ENCODE measurements around the gene GCK. TPM values are rescaled to one million over a fixed set of nuclear protein-coding genes. Genes with fewer than 3 reads are reported as not detected.

Gene GCK
- total and polyA plus RNA-seq, 2 of the 13 experiments (the other 11 are each of a cell fraction or from before 2014, with no cell fraction given), result not detected

DNA sequence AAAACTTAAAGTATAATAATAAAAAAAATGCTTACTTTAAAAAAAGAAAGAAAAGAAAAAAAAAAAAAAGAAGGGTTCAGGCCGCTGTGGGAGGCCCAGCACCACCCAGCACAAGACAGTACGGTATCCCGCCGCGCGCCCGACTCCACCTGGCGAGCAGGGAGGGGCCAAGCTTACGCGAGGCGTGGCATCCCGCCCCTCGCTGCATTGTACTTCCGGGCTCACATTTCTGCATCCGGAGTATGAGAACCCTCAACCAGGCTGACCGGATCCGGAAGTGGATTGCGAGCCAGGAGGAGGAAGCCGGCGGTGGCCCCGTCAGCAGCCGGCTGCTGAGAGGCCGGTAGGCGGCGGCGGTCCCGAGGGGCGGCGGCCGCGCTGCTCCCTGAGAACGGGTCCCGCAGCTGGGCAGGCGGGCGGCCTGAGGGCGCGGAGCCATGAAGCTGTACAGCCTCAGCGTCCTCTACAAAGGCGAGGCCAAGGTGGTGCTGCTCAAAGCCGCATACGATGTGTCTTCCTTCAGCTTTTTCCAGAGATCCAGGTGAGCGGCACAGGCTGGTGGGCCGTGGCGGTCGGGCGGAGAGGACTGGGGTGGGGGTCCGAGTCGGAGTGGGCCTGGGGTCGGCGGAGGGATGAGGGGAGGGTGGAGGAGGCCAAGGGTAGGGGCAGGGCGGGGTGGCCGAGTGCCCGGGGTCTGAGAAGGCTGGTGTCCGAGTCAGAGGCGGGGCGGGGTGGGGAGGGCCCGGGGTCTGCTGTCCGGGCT is 11.6 kb upstream of the GCK start, which contains the start of gene YKT6 (continued):
- TF ChIP-seq EED (CRISPR knock-in tag; IDR thresholded peaks at IDR 0.05), result 0 out of 2 replicates have a peak, but pooled peaks have one; percentile 25
- TF ChIP-seq PCBP1 (IDR thresholded peaks at IDR 0.05; ENCODE audit: borderline replicate concordance, low read depth, low read length), result 0 out of 2 replicates have a peak, but pooled peaks have one; percentile 77
- no peak for TF ChIP-seq ZBTB1 (CRISPR knock-in tag; IDR thresholded peaks at IDR 0.05; ENCODE audit: borderline replicate concordance)
- no peak for TF ChIP-seq KDM1A (CRISPR knock-in tag; IDR thresholded peaks at IDR 0.05)
- no peak for TF ChIP-seq ZNF563 (CRISPR knock-in tag; IDR thresholded peaks at IDR 0.05)
- TF ChIP-seq KLF12 (CRISPR knock-in tag; IDR thresholded peaks at IDR 0.05; ENCODE audit: borderline replicate concordance), result peak; percentile 94; the same call in 1 of the 2 replicates
- TF ChIP-seq CREBL2 (CRISPR knock-in tag; IDR thresholded peaks at IDR 0.05; ENCODE audit: borderline replicate concordance), result no peak
- no peak for TF ChIP-seq THYN1 (CRISPR knock-in tag; IDR thresholded peaks at IDR 0.05; ENCODE audit: borderline replicate concordance, low read depth)
- no peak for TF ChIP-seq HOXA9 (CRISPR knock-in tag; IDR thresholded peaks at IDR 0.05; ENCODE audit: borderline replicate concordance)
- TF ChIP-seq, protein P1, sequence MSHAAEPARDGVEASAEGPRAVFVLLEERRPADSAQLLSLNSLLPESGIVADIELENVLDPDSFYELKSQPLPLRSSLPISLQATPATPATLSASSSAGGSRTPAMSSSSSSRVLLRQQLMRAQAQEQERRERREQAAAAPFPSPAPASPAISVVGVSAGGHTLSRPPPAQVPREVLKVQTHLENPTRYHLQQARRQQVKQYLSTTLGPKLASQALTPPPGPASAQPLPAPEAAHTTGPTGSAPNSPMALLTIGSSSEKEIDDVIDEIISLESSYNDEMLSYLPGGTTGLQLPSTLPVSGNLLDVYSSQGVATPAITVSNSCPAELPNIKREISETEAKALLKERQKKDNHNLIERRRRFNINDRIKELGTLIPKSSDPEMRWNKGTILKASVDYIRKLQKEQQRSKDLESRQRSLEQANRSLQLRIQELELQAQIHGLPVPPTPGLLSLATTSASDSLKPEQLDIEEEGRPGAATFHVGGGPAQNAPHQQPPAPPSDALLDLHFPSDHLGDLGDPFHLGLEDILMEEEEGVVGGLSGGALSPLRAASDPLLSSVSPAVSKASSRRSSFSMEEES (CRISPR knock-in tag; IDR thresholded peaks at IDR 0.05), result no peak
- TF ChIP-seq ISX (CRISPR knock-in tag; conservative IDR thresholded peaks at IDR 0.05), result no peak
- 0 out of 2 replicates have a peak, but pooled peaks have one; percentile 40 for TF ChIP-seq POGK (CRISPR knock-in tag; conservative IDR thresholded peaks at IDR 0.05)
- TF ChIP-seq CEBPG (CRISPR knock-in tag; IDR thresholded peaks at IDR 0.05), result no peak; the same call in 1 of the 2 replicates
- TF ChIP-seq, protein P2, sequence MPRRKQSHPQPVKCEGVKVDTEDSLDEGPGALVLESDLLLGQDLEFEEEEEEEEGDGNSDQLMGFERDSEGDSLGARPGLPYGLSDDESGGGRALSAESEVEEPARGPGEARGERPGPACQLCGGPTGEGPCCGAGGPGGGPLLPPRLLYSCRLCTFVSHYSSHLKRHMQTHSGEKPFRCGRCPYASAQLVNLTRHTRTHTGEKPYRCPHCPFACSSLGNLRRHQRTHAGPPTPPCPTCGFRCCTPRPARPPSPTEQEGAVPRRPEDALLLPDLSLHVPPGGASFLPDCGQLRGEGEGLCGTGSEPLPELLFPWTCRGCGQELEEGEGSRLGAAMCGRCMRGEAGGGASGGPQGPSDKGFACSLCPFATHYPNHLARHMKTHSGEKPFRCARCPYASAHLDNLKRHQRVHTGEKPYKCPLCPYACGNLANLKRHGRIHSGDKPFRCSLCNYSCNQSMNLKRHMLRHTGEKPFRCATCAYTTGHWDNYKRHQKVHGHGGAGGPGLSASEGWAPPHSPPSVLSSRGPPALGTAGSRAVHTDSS (CRISPR knock-in tag; conservative IDR thresholded peaks at IDR 0.05), result no peak
- TF ChIP-seq NCOA2 (CRISPR knock-in tag; IDR thresholded peaks at IDR 0.05), result no peak
- TF ChIP-seq MBNL3 (CRISPR knock-in tag; conservative IDR thresholded peaks at IDR 0.05), result no peak
- TF ChIP-seq MED8 (CRISPR knock-in tag; IDR thresholded peaks at IDR 0.05; ENCODE audit: insufficient replicate concordance), result peak; percentile 22
- TF ChIP-seq ZNF556 (CRISPR knock-in tag; IDR thresholded peaks at IDR 0.05; ENCODE audit: borderline replicate concordance), result no peak
- TF ChIP-seq PPARG (CRISPR knock-in tag; conservative IDR thresholded peaks at IDR 0.05), result 0 out of 2 replicates have a peak, but pooled peaks have one; percentile 24
- TF ChIP-seq, protein P3, sequence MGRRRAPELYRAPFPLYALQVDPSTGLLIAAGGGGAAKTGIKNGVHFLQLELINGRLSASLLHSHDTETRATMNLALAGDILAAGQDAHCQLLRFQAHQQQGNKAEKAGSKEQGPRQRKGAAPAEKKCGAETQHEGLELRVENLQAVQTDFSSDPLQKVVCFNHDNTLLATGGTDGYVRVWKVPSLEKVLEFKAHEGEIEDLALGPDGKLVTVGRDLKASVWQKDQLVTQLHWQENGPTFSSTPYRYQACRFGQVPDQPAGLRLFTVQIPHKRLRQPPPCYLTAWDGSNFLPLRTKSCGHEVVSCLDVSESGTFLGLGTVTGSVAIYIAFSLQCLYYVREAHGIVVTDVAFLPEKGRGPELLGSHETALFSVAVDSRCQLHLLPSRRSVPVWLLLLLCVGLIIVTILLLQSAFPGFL (CRISPR knock-in tag; IDR thresholded peaks at IDR 0.05), result no peak
- no peak for TF ChIP-seq SMC3 (IDR thresholded peaks at IDR 0.05; ENCODE audit: low read length)
- TF ChIP-seq ZMYM2 (CRISPR knock-in tag; IDR thresholded peaks at IDR 0.05), result no peak
- TF ChIP-seq KDM2A (CRISPR knock-in tag; IDR thresholded peaks at IDR 0.05; ENCODE audit: borderline replicate concordance, low read depth), result peak; percentile 47; the same call in 1 of the 2 replicates
- no peak for TF ChIP-seq RAD51 (IDR thresholded peaks at IDR 0.05; ENCODE audit: borderline replicate concordance)
- peak; percentile 98 for TF ChIP-seq KAT8 (CRISPR knock-in tag; IDR thresholded peaks at IDR 0.05)

Measured in HepG2 (cell line).